GM19463 (cell line): ENCODE data around the gene TMEM184C.

Experiments
- ATAC-seq: cut with Tn5 transposase; IDR thresholded peaks from one replicate; pipeline ENCODE4 v1.9.1; 2021; ENCODE audit warnings: mild to moderate bottlenecking, moderate library complexity; ENCODE audit not compliant: unreplicated experiment

TMEM184C gene

GRCh38 chr4:147599206-147599605 lies 18.0 kb upstream of the TMEM184C start:
- ATAC-seq, result no peak

DNA sequence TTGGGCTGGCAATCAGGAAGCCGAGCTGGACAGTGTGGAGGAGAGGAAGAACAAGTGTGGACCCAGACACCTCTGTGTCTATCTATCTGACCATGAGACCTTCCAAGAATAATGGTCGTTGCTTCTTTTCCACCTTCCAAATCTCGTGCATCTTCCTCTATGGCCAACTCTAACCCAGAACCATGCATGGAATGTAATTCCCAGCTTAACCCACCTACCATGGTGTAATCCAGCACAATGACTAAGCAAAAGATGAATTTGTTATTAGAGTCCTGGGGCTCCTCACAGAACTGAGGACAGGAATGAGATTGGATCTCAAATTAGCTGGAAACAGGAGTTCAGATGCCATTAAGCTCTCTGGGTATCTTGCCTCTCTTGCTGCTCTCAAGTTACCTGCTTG lies 17.4 kb upstream of the TMEM184C start:
- ATAC-seq, result no peak

DNA sequence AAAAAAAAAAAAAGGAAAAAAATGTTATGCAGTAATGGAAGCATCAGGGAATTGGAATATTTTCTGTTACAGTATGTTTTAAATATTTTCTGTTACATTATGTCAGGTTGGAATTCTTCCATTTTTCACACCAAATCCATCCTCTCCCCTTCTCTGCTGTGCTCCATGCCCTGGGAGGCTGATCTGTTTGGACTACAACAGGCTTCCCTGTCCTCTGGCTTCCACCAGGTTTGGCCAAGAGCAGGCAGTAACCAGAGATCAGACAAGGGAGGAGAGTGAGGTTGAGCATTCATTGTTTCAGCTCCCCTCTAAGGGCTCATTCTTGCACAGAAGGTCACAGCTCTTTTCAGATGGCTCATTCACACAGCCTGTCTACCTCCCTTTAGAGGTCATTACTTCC lies 11.7 kb upstream of the TMEM184C start:
- no peak for ATAC-seq

DNA sequence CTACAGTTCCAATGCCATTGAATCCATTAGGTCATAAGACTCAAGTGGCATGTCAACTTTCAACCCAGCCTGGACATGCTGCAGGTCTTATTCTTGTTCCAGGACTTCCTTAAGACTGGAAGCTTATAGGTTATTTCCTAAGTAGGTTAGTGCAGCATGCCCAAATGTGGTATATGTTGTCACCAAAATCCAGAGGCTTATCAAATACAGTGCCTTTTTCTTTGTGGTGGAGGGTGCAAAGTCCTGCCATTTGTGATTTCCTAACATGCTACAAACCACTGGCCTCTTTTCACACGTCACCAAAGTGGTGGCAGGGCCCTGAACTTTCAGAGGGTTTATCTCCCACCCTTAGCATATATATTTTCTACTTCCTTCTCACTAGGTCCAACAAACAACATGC lies 9.7 kb upstream of the TMEM184C start:
- no peak for ATAC-seq

GRCh38 chr4:147610686-147611085 lies 6.5 kb upstream of the TMEM184C start:
- no peak for ATAC-seq

- ATAC-seq, result peak; percentile 3
These were observed 386 bp upstream of the TMEM184C start for GRCh38 chr4:147616849-147617172.

GRCh38 chr4:147617841-147618691 lies 869 bp downstream of the TMEM184C start:
- peak; percentile 5 for ATAC-seq

- no peak for ATAC-seq
These were observed 3.1 kb downstream of the TMEM184C start for GRCh38 chr4:147620315-147620714.

DNA sequence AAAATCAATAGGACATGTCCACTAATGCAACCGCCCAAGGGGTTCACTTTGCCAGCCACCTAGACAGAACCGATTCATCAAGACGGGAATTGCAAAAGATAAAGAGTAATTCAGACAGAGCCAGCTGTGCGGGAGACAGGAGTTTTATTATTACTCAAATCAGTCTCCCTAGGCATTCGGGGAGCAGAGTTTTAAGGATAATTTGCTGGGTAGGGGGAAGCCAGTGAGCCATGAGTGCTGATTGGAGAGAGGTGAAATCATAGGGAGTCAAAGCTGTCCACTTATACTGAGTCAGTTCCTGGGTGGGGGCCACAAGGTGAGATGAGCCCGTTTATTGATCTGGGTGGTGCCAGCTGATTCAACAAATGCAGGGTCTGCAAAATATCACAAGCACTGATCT lies 8.5 kb downstream of the TMEM184C start:
- no peak for ATAC-seq

DNA sequence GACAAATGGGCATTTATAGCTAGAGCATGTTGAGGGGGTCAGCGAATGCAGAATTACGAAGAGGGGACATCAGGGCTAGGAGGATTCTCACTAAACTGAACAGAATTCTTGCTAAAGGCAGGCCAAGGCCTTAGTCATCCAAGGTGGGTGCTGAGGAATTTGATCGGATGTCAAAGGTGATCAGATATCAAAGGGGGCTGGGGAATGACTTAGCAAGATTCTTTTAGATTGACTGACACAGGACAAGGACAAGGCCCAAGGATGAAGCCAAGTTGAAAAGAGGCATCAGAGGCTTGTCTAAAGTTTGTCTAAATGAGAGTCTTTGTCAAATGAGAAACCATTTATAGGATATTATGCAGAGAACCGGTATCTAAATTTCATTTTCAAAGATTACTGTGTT lies 9.7 kb downstream of the TMEM184C start:
- no peak for ATAC-seq

DNA sequence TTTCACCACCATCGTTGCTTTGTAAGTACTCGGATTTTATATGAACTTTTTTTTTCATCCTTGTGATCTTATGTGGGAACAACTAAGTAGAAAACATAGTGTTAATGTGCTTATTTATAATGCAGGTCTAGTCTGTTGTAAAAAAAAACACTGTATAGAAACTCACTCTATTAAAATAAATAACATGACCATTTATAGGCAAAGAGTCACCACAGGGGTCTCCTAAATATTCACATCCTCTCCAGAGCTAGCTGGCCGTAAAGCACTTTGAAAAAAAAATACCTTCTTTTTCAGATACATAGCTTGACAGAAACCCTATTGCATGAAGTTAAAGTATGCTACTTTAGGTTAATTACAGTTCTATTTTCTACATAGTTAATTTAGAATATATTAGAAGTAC lies 11.2 kb downstream of the TMEM184C start:
- ATAC-seq, result no peak

- ATAC-seq, result no peak
These were observed 12.9 kb downstream of the TMEM184C start for GRCh38 chr4:147629783-147630730.

- no peak for ATAC-seq
These were observed 15.9 kb downstream of the TMEM184C start for GRCh38 chr4:147633113-147633512.

DNA sequence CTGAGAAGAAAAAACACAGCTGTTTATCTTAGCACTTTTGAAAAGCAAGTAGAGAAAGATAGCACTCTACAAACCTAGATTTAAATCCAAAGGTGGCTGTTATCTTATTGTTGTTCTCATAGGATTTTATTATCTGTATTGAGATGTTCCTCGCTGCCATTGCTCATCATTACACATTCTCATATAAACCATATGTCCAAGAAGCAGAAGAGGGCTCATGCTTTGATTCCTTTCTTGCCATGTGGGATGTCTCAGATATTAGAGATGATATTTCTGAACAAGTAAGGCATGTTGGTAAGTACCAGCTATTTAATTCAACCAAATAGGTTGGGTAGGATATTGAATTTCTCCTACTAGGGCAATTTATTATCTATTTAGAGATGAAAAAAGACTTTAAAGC lies 16.4 kb downstream of the TMEM184C start:
- no peak for ATAC-seq

- ATAC-seq, result no peak
These were observed 18.2 kb downstream of the TMEM184C start for GRCh38 chr4:147635348-147635747.

GRCh38 chr4:147638365-147638764 lies 21.2 kb downstream of the TMEM184C start:
- ATAC-seq, result no peak

- ATAC-seq, result no peak
These were observed 21.7 kb downstream of the TMEM184C start for GRCh38 chr4:147638942-147639341.

GRCh38 chr4:147639388-147639787 lies 22.2 kb downstream of the TMEM184C start:
- no peak for ATAC-seq

GRCh38 chr4:147640331-147640730 lies 23.1 kb downstream of the TMEM184C start:
- ATAC-seq, result no peak

GRCh38 chr4:147643616-147644015 lies 26.4 kb downstream of the TMEM184C start:
- no peak for ATAC-seq

DNA sequence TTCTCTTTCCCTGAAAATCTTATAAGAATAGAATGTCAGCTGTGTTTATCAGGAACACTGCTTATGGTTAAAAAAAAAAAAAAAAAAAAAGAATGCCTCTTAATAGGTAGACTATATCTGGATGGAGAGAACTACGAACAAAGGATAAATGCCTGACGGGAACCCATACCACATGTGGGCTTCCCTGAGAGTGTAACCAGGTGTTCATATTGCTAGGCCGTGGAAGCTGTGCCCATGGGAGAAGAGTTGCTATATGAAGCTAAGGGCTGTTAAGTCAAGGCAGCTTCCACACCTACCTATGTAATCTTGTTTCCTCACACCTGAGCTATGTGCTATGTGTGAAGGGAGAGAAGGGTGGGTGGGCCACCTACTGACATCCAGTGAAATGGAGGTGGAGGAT lies 27.3 kb downstream of the TMEM184C start:
- ATAC-seq, result no peak

- no peak for ATAC-seq
These were observed 27.9 kb downstream of the TMEM184C start for GRCh38 chr4:147645099-147645498.
